ENCODE results near the gene PRSS21.

- no peak for TF ChIP-seq EZH2 (IDR thresholded peaks at IDR 0.05)
- TF ChIP-seq POLR2AphosphoS5 (IDR thresholded peaks at IDR 0.05; ENCODE audit: borderline replicate concordance, low read depth, low read length), result no peak
- TF ChIP-seq FOXP2 (optimal IDR thresholded peaks at IDR 0.05; ENCODE audit: control extremely low read depth, extremely low read length, insufficient read depth), result no peak
Observed at GRCh38 chr16:2771496-2772402, 45.3 kb upstream of the PRSS21 start.
